ENCODE data around the gene FCRLA.
"Not testable (repeated sequence)": the region's sequence is repeated elsewhere in the genome, so short reads cannot be mapped to it uniquely, and the experiment has no call there.

The FCRLA gene, protein sequence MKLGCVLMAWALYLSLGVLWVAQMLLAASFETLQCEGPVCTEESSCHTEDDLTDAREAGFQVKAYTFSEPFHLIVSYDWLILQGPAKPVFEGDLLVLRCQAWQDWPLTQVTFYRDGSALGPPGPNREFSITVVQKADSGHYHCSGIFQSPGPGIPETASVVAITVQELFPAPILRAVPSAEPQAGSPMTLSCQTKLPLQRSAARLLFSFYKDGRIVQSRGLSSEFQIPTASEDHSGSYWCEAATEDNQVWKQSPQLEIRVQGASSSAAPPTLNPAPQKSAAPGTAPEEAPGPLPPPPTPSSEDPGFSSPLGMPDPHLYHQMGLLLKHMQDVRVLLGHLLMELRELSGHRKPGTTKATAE

DNA sequence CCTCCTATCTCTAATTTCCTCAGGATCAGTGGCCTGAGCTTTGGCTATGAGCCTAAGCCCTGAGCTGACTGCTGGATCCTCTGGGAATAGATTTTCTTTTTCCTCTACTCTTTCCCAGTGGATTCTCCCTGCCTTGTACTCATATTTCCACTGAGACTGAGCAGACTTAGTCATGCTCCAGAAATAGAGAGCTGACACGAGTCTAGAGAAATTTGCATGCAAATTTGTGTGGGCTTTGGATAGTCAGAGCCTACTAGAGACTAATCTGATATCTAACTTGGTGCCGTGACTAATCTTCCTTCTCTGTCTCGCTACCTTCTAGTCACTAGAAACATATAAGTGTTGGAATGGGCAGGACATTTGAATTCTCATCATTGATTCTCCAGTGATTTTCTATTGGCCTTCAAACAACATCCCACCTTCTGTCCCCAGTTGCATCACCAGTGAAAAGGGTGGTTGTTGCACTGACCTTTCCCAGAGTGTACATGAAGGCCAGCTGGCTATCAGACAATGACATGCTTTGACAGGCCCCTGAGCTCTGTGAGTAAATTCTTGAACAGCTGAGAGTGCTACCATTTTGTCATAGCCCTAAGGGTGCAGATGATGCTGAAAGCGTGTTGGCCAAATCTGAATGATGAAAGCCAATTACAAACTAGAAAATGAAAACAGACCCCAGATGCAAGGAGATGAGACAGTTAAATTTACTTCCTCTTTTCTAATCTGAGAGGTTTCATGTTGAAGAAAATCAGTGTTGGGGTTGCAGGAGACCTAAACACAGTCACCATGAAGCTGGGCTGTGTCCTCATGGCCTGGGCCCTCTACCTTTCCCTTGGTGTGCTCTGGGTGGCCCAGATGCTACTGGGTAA lies at the start of gene FCRLA:
Gene FCRLA, plus strand, starts transcription at position 748 of the 866 bp plus-strand sequence. Its CDS starts 36 bp downstream, at position 784.
- Mint-ChIP-seq H3K27ac (no peak within 1 kb of the TSS), H3K36me3 (ENCODE audit: low read depth) (no peaks in the 10 kb centered on the region), H3K4me3 (no peak within 1 kb of the TSS), H3K27me3 (ENCODE audit: low read depth) (peaks cover 16% of the 10 kb centered on the region), H3K4me1 (no peaks in the 10 kb centered on the region), H3K9me3 (no peaks in the 10 kb centered on the region)
- TF ChIP-seq, protein P1, sequence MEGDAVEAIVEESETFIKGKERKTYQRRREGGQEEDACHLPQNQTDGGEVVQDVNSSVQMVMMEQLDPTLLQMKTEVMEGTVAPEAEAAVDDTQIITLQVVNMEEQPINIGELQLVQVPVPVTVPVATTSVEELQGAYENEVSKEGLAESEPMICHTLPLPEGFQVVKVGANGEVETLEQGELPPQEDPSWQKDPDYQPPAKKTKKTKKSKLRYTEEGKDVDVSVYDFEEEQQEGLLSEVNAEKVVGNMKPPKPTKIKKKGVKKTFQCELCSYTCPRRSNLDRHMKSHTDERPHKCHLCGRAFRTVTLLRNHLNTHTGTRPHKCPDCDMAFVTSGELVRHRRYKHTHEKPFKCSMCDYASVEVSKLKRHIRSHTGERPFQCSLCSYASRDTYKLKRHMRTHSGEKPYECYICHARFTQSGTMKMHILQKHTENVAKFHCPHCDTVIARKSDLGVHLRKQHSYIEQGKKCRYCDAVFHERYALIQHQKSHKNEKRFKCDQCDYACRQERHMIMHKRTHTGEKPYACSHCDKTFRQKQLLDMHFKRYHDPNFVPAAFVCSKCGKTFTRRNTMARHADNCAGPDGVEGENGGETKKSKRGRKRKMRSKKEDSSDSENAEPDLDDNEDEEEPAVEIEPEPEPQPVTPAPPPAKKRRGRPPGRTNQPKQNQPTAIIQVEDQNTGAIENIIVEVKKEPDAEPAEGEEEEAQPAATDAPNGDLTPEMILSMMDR (IDR thresholded peaks at IDR 0.05; ENCODE audit: unreplicated experiment in 3 of 3) = no peak

DNA sequence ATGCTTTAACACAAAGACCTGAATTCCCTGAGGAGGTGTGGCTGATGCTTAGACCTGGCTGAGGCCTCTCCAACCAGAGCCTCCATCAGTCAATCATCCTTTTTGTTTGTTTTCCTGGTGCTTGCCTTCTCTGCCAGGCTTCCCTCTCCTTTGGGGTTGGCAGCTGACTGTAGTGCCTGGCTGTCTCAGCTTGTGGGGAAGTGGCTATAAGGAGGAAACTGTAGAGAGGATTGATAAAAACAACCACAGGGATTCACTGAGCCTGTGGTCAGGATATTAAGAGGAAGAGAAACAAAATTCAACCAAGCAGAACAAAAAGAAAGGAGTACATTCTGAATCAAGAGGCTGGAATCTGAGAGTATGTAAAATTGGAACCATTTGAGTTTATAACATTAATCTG lies 48.5 kb upstream of the FCRLA start:
- not testable (repeated sequence) for H3K36me3 Mint-ChIP-seq (ENCODE audit: low read depth); H3K27me3 Mint-ChIP-seq (ENCODE audit: low read depth); H3K9me3 Mint-ChIP-seq; H3K4me1 Mint-ChIP-seq; H3K27ac Mint-ChIP-seq; H3K4me3 Mint-ChIP-seq

DNA sequence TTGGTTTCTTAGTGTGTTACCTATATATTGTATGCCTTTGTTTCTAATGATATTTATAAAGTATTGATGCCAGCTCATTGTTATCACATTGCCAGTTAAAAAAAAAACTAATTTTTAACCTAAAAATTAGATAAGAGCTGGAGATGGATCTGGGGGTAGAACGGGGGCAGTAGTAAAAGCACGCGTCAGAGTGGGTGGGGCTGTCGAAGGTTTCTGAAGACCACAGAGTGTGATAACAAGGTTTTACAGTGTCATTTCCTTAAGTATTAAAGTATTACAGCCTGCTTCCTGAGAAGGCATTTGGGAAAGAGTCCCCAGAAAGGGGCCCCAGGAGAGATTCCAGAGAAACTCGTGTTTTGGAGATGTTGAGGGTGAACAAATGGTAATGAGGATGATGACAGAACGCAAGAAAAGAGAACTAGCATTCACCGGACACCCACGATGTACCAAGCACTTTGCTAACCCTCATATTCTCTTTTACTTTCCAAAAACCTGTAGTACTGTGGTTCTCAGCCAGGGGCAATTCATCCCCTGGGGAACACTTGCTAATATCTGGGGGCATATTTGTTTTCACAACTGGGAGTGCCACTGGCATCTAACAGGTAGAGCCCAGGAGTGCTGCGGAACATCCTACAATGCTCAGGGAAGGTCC lies 45.2 kb upstream of the FCRLA start:
- H3K9me3 Mint-ChIP-seq; H3K27ac Mint-ChIP-seq; H3K36me3 Mint-ChIP-seq (ENCODE audit: low read depth); H3K27me3 Mint-ChIP-seq (ENCODE audit: low read depth); H3K4me3 Mint-ChIP-seq; H3K4me1 Mint-ChIP-seq: not testable (repeated sequence)

DNA sequence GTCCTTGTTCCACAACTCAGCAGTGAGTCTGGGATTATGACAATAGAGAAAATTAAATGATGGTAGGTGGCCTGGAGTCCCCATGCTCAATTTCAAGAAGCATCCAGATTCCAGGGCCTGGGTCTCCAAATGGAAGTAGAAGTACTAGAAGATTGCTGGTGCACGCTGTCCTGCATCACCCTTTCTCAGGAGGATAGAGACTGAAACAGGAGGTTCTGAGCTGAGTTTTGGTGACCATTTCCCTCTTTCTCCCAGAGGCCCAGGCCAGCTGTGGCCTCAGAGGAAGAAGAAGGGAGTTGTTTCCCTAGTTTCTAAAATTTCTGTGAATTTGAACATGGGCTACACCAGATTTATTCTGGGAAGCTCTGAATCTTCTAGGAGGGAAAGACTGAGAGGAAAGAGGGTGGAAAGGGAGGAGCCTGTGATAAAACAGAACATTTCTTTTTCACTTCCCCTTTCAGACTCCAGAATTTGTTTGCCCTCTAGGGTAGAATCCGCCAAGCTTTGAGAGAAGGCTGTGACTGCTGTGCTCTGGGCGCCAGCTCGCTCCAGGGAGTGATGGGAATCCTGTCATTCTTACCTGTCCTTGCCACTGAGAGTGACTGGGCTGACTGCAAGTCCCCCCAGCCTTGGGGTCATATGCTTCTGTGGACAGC lies 44.2 kb upstream of the FCRLA start, which contains the start of gene FCGR2B:
Gene FCGR2B, plus strand, starts transcription at position 460 of the 656 bp plus-strand sequence. Its CDS starts 99 bp downstream, at position 559.
- not testable (repeated sequence) for H3K36me3 Mint-ChIP-seq (ENCODE audit: low read depth); H3K4me3 Mint-ChIP-seq; H3K4me1 Mint-ChIP-seq; H3K27ac Mint-ChIP-seq; H3K27me3 Mint-ChIP-seq (ENCODE audit: low read depth); H3K9me3 Mint-ChIP-seq

DNA sequence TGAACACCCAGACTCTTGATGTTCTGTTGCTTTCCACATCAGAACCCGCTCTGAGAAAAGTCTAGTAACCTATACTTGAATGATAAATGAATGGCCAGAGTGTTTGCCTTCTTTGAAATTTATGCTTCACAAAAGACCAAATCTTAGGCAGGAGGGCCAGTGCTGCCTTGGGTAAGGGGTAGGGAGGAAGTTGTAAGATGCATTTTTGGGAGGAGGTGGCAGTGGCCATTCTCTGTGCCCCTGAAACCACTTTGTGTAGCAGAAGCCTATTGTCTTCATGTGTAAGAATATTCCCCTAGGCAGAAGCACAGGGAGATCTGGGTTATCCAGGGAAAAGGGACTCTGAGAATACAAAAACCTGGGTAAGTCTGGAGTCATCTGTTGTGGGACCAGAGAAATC lies 43.5 kb upstream of the FCRLA start:
- not testable (repeated sequence) for H3K9me3 Mint-ChIP-seq; H3K27me3 Mint-ChIP-seq (ENCODE audit: low read depth); H3K4me1 Mint-ChIP-seq; H3K4me3 Mint-ChIP-seq; H3K36me3 Mint-ChIP-seq (ENCODE audit: low read depth); H3K27ac Mint-ChIP-seq

DNA sequence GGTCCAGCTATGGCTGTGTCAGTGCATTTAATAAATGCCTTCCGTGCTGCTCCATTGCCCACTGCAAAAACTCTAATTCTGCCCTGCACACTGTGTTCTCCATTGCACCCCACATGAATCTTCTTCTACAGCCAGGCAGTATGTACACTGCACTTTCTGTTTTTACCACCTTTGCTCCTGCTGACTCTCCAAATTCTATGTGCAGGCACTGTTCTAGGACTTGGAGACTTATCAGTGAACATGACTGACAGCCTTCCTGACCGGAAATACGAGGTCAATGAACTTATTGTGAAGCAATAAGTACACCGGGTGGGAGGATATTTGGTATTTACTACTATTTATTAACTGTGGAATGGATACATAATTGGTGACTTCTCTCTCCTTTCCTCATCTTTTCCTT lies 42.3 kb upstream of the FCRLA start:
- not testable (repeated sequence) for H3K4me1 Mint-ChIP-seq; H3K27me3 Mint-ChIP-seq (ENCODE audit: low read depth); H3K9me3 Mint-ChIP-seq; H3K27ac Mint-ChIP-seq; H3K4me3 Mint-ChIP-seq; H3K36me3 Mint-ChIP-seq (ENCODE audit: low read depth)

DNA sequence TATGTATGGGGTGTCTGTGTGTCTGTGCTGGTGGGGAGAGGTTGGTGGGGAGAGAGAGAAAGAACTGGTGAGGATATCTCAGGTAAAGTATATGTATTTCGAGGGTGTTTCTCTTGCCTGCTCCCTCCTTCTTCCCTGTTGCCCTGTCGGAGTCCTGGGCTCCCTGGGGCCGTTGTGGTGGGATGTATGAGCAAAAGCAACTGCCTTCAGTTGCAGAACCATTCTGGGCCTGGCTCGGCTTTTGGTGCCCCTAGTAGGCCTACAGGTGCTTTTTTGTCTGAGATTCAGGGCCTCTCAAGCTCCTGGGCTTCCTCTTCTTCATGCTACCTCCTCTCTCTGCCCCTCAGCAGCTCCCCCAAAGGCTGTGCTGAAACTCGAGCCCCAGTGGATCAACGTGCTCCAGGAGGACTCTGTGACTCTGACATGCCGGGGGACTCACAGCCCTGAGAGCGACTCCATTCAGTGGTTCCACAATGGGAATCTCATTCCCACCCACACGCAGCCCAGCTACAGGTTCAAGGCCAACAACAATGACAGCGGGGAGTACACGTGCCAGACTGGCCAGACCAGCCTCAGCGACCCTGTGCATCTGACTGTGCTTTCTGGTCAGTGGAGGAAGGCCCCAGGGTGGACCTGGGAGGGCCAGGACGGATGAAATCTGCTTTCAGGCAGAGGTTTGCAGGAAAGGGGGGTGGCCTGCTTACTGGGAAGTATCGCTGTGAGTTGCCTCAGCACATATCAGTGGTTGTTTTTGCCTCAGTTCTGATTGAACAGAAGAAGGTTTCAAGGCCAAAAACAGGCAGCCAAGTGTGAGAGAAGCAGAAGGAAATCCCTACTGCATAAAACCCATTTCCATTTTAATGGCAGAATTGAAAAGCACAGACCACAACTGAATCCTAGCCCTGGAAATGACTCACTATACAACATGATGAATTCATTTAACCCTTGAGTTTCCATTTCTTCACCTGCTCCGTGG lies 35.7 kb upstream of the FCRLA start:
- H3K27ac Mint-ChIP-seq = peak overlapping the region in 1 of 3 experiments; percentile 42
- H3K27me3 Mint-ChIP-seq (ENCODE audit: low read depth); H3K36me3 Mint-ChIP-seq (ENCODE audit: low read depth); H3K4me3 Mint-ChIP-seq; H3K4me1 Mint-ChIP-seq; H3K9me3 Mint-ChIP-seq: not testable (repeated sequence)

DNA sequence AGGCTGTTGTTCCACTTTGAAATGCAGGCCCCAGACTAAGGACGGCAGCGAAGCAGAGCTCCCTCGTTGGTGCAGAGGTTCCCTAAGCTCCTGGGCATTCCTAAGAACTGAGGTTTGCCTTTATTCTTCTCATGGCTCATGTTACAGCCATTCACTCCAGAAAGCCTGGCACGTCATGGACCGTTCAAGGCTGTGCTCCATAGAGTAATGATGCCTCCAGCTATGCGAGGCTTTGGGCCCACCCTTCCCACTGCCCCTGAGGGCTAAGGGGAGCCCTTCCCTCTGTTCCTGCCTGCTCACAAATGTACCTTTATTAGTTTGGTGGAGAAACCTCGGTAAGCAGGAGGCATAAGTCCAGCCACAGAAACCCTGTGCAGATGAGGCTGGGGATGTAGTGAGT lies 33.6 kb upstream of the FCRLA start:
- not testable (repeated sequence) for H3K4me3 Mint-ChIP-seq; H3K36me3 Mint-ChIP-seq (ENCODE audit: low read depth); H3K9me3 Mint-ChIP-seq; H3K27ac Mint-ChIP-seq; H3K4me1 Mint-ChIP-seq; H3K27me3 Mint-ChIP-seq (ENCODE audit: low read depth)

DNA sequence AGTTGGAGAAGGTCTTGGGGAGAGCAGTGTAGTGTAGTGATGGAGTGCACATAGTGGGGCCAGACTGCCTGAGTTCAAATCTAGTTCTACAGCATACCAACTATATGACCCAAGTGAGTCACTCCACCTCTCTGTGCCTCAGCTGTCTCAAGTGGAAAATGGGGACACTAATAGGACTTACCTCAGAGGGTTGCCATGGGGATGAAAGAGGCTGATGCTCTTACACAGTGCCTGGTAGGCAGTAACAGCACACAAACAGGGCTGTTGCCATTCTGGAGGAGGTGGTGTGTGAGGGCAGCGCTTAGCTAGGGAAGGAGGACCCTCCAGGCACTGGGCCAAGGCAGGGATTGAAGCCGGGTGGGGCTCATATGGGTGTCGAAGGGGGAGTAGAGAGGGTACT lies 32.6 kb upstream of the FCRLA start:
- H3K36me3 Mint-ChIP-seq (ENCODE audit: low read depth); H3K4me1 Mint-ChIP-seq; H3K27me3 Mint-ChIP-seq (ENCODE audit: low read depth); H3K9me3 Mint-ChIP-seq; H3K4me3 Mint-ChIP-seq; H3K27ac Mint-ChIP-seq: not testable (repeated sequence)

DNA sequence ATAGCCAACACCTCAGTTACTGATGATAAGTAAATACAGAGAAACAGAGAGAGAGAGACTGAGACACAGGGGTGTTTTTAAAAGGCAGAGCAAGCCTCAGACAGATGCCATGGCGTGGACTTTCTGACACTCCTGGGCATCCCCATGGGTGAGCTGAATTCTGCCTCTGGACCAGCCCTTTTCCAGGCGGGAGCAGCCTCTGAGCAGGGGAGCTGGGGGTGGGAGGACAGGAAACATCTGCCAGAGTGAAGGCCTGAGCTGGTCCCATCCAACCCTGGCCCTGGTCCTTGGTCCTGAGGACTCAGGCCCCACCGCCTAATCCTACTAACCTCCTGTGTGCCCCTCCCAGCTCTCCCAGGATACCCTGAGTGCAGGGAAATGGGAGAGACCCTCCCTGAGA lies 32.1 kb upstream of the FCRLA start:
- H3K9me3 Mint-ChIP-seq; H3K36me3 Mint-ChIP-seq (ENCODE audit: low read depth); H3K27ac Mint-ChIP-seq: not testable (repeated sequence)

More for the DNA sequence above, 32.1 kb upstream of the FCRLA start:
- not testable (repeated sequence) for H3K4me3 Mint-ChIP-seq; H3K27me3 Mint-ChIP-seq (ENCODE audit: low read depth); H3K4me1 Mint-ChIP-seq

All from nephron (organoid).